ENCODE data around the gene SLC22A31. TPM values are rescaled to one million over a fixed set of nuclear protein-coding genes. Genes with fewer than 3 reads are reported as not detected.

Gene SLC22A31
- total RNA-seq, 1 experiment from 2014 or later: 53.7 TPM

DNA sequence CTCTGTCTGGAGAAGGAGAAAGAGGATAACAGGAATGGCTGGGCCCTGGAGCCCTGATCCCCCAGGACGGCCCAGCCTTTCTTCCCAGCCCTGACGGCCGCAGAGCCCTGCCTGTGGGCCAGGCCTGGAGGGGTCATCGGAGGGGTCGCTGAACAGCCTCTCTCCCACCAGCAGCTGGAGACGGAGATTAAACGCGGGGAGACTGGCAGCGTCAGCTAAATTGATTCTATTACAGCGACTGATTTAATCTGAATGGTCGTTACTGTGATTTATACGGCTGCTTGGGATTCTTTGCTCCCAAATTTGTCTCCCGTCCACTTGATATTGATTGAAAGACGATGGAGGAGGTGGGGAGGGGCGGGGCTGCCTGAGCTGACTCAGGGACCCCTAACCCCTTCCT lies 35.9 kb downstream of the SLC22A31 start:
- Histone ChIP-seq H3K9me3 (ENCODE audit: control insufficient read depth in 1 of 2, insufficient read depth in 1 of 2, low read depth in 1 of 2, low read length in 2 of 2) (no peaks in the 10 kb centered on the region), H3K4me2 (ENCODE audit: low read length) (no peak overlapping the region), H4K20me1 (ENCODE audit: insufficient read depth) (no peaks in the 10 kb centered on the region), H3K9ac (ENCODE audit: low read length) (no peak overlapping the region), H3K27me3 (ENCODE audit: insufficient read depth, low read length) (no peaks in the 10 kb centered on the region), H3K4me3 (replicated peaks in 1 of 2; ENCODE audit: low read depth in 1 of 2, low read length in 2 of 2) (no peak overlapping the region), H2AFZ (ENCODE audit: low read depth, low read length, poor library complexity, severe bottlenecking) (no peak overlapping the region), H3K79me2 (ENCODE audit: insufficient read depth, low read length) (no peaks in the 10 kb centered on the region), H3K27ac (ENCODE audit: low read depth, low read length) (no peak overlapping the region), H3K4me1 (ENCODE audit: control insufficient read depth in 1 of 2, insufficient read depth in 2 of 2, low read length in 2 of 2) (peaks cover 6 to 17% of the 10 kb centered on the region in 2 experiments), H3K9me2 (ENCODE audit: insufficient read depth) (no peaks in the 10 kb centered on the region), H3K36me3 (ENCODE audit: control insufficient read depth in 1 of 2, insufficient read depth in 2 of 2, low read length in 2 of 2) (no peaks in the 10 kb centered on the region)
- no TSS peak for BruUV-seq (replicated peaks)
- RAD21 ChIA-PET (ENCODE audit: low non-redundant PET in 1 of 2, low total read pairs in 2 of 2, uncharacterized antibody in 2 of 2, unreplicated experiment in 2 of 2): no interaction called here
- no peak for DNase-seq (ENCODE audit: low read depth, low spot score)
- intact Hi-C loops (cut with micrococcal nuclease): no loop called here
- POLR2A ChIA-PET: no interaction called here
- CTCF ChIA-PET: no interaction called here
- TF ChIP-seq, protein P1, sequence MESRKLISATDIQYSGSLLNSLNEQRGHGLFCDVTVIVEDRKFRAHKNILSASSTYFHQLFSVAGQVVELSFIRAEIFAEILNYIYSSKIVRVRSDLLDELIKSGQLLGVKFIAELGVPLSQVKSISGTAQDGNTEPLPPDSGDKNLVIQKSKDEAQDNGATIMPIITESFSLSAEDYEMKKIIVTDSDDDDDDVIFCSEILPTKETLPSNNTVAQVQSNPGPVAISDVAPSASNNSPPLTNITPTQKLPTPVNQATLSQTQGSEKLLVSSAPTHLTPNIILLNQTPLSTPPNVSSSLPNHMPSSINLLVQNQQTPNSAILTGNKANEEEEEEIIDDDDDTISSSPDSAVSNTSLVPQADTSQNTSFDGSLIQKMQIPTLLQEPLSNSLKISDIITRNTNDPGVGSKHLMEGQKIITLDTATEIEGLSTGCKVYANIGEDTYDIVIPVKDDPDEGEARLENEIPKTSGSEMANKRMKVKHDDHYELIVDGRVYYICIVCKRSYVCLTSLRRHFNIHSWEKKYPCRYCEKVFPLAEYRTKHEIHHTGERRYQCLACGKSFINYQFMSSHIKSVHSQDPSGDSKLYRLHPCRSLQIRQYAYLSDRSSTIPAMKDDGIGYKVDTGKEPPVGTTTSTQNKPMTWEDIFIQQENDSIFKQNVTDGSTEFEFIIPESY (IDR thresholded peaks at IDR 0.05; ENCODE audit: extremely low read depth, insufficient replicate concordance, low read length): no peak
- TF ChIP-seq ZNF274 (IDR thresholded peaks at IDR 0.05; ENCODE audit: low read depth, low read length) (no peak), FOSL1 (IDR thresholded peaks at IDR 0.05; ENCODE audit: low read depth) (no peak), POLR2A (IDR thresholded peaks at IDR 0.05; ENCODE audit: borderline replicate concordance, extremely low read depth, insufficient read depth, insufficient read length) (no peak), YY1 (IDR thresholded peaks at IDR 0.05; ENCODE audit: extremely low read depth, insufficient replicate concordance, low read depth, low read length) (no peak), ELF1 (IDR thresholded peaks at IDR 0.05; ENCODE audit: borderline replicate concordance, low read depth) (no peak)
- TF ChIP-seq, protein P2, sequence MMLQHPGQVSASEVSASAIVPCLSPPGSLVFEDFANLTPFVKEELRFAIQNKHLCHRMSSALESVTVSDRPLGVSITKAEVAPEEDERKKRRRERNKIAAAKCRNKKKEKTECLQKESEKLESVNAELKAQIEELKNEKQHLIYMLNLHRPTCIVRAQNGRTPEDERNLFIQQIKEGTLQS (IDR thresholded peaks at IDR 0.05): no peak
- TF ChIP-seq, protein P3, sequence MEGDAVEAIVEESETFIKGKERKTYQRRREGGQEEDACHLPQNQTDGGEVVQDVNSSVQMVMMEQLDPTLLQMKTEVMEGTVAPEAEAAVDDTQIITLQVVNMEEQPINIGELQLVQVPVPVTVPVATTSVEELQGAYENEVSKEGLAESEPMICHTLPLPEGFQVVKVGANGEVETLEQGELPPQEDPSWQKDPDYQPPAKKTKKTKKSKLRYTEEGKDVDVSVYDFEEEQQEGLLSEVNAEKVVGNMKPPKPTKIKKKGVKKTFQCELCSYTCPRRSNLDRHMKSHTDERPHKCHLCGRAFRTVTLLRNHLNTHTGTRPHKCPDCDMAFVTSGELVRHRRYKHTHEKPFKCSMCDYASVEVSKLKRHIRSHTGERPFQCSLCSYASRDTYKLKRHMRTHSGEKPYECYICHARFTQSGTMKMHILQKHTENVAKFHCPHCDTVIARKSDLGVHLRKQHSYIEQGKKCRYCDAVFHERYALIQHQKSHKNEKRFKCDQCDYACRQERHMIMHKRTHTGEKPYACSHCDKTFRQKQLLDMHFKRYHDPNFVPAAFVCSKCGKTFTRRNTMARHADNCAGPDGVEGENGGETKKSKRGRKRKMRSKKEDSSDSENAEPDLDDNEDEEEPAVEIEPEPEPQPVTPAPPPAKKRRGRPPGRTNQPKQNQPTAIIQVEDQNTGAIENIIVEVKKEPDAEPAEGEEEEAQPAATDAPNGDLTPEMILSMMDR (IDR thresholded peaks at IDR 0.05 in 2 of 3, conservative IDR thresholded peaks at IDR 0.05 in 1 of 3; ENCODE audit: borderline replicate concordance in 1 of 3, insufficient read depth in 1 of 3, low read depth in 2 of 3, low read length in 2 of 3): no peak
- TF ChIP-seq, protein P4, sequence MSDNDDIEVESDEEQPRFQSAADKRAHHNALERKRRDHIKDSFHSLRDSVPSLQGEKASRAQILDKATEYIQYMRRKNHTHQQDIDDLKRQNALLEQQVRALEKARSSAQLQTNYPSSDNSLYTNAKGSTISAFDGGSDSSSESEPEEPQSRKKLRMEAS (IDR thresholded peaks at IDR 0.05): no peak
- no peak for ATAC-seq

Measured in HCT116 (cell line).